Right cardiac atrium (tissue), 5 donors: ENCODE measurements around the gene RHBDF2. TPM values are rescaled to one million over a fixed set of nuclear protein-coding genes. Genes with fewer than 3 reads are reported as not detected.

Source experiments
- ATAC-seq, 2 donors: fragments of 200-7000 bp; cut with Tn5 transposase; one replicate each; pipeline versions ENCODE4 v1.8.0 to v1.9.1; 2020; ENCODE audit warnings: moderate library complexity in 2 of 2, mild to moderate bottlenecking in 1 of 2
- DNase-seq, 3 donors: peaks; one replicate each; pipeline ENCODE4 v3.0.0-alpha.2; 2020
- H3K27ac ChIP-seq: one replicate; pipeline ENCODE4 v1.5.1; 2013; ENCODE audit warnings: mild to moderate bottlenecking, low read length, control low read depth, moderate library complexity
- H3K27me3 ChIP-seq: one replicate; pipeline ENCODE4 v1.6.1; 2013; ENCODE audit not compliant: control insufficient read depth, insufficient read depth
- H3K4me1 ChIP-seq: one replicate; pipeline ENCODE4 v1.6.1; 2013; ENCODE audit warnings: low read length; ENCODE audit not compliant: control insufficient read depth, insufficient read depth
- H3K4me3 ChIP-seq: one replicate; pipeline ENCODE4 v1.5.1; 2013; ENCODE audit warnings: low read length, control low read depth
- H3K9me3 ChIP-seq: one replicate; pipeline ENCODE4 v1.6.1; 2013; ENCODE audit warnings: low read length; ENCODE audit not compliant: control insufficient read depth
- WGBS: extraction: QIAGEN DNeasy Blood & Tissue Kit; methylation state at CpG from one replicate; pipeline ENCODE4 v1.1.7; 2013; 5-methylcytosine and 5-hydroxymethylcytosine counted together
- intact Hi-C, 4 donors: fragments of 100-400 bp; cut with DNase I; formaldehyde crosslinking; loops; one replicate each; pipeline versions ENCODE4 v1.11.0 to v1.14.0; 2022 to 2023
- polyA plus RNA-seq: library from polyadenylated mRNA; stranded (reverse); fragments of 200-250 nt; gene quantifications from one replicate; pipeline ENCODE4 v1.2.3, GENCODE V29; 2013
- total RNA-seq, 4 donors: library from RNA; stranded (reverse); fragmentation: NEBNext Ultra II Directional; extraction: Animal tissue kit (Norgen Biotek cat#: 25700); gene quantifications; one replicate each; pipeline ENCODE4 v1.2.1, GENCODE V29; 2021
- donor health status: healthy with polysubstance abuse.
- donor health status: DM: no; HTN: yes; CAD: no.
- donor health status: DM: no; HTN: no; CAD: no.
- donor health status: DM: no; HTN: yes; CAD: no; lungs with severe emphysema.
- donor health status: DM: yes; HTN: yes; CAD: no.

Gene RHBDF2
- total and polyA plus RNA-seq, 5 donors, result 10.2 to 16.4 (median 12.0) TPM

DNA sequence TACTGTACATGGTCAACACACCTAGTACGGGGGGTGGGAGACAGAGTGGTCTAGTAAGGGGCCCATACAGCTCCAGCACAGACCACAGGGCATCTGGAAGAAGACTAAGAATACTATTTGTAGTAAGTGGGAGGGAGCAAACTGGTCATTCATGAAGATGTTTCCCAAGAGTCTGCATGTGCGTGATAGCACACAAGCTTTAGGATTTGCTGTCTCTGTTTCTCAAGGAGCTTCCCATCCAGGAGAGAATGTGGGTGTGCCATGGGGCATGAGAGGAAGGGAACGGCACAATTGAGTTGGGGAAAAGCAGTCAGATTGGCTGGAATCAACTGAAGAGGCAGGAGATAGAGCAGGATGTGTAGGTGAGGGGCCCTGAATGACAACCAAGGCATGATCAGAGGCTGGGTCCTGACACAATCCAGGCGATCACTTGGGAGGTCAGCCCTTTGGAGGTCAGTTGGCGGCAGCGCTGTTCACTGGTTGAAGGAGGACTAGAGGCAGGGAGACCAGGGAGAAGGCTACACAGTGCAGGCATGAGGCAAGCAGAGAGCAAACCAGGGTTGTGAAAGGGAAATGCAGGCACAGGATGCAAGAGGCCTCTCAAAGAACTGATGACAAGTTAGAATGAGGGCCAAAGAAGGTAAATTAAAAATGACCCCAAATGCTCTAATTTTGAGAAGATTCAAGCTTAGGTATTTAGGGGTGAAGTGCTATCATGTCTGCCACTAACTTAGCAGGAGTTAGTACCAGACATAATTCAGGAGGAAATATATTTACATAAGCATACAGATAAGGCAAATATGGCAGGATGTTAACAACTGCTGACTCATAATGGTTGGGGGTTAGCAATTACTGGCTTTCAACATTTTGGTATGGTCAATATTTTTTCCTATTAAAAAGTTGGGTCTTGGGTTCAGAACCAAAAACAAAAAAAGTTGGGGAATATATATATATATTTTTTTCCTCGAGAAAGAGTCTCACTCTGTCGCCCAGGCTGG, 58.6 kb downstream of the RHBDF2 start:
- no peak for ATAC-seq
- Histone ChIP-seq H3K27me3 (no peaks in the 10 kb centered on the region), H3K4me3 (no peak overlapping the region), H3K9me3 (no peaks in the 10 kb centered on the region), H3K4me1 (peaks cover 10% of the 10 kb centered on the region), H3K27ac (no peak overlapping the region)
- intact Hi-C loops, result no loop called here
- DNase-seq, result no peak
- 91% methylated on average over 8 of the region's 8 CpGs for WGBS

DNA sequence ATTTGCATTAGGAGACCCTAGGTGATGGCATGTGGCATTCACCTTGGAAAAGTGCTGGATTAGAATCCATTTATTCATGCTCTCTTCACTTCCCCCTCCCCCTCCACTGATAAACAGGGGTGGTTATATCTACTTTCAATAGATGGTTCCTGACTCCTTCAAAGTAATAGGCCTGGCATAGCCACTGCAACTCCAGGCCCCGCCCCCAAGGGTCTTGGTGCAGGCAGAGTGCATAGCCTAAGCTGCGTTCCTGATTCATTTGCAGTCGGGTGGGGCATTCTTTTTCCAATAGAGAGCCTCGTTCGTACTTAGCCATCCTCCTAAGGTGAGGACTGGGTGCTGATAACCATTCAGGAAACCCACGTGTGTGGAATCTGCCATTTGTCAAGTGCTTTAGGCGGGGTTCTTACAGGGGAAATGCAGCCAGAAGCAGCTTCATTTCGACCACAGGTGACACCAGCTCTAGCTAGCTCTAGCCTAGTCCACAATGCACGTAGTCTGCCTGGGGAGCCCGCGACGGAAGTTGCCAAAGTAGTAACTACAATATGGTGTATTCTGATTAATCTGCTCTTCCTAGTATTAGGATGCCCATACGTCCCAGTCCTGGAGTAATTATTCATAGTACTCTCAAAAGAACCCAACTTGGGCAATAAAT, 59.4 kb downstream of the RHBDF2 start:
- Histone ChIP-seq H3K27me3 (no peaks in the 10 kb centered on the region), H3K27ac (no peak overlapping the region), H3K4me3 (no peak overlapping the region), H3K9me3 (no peaks in the 10 kb centered on the region), H3K4me1 (peaks cover 11% of the 10 kb centered on the region)
- DNase-seq (no peak), ATAC-seq (no peak)
- 72% methylated on average over 13 of the region's 13 CpGs for WGBS
- intact Hi-C loops, result no loop called here

DNA sequence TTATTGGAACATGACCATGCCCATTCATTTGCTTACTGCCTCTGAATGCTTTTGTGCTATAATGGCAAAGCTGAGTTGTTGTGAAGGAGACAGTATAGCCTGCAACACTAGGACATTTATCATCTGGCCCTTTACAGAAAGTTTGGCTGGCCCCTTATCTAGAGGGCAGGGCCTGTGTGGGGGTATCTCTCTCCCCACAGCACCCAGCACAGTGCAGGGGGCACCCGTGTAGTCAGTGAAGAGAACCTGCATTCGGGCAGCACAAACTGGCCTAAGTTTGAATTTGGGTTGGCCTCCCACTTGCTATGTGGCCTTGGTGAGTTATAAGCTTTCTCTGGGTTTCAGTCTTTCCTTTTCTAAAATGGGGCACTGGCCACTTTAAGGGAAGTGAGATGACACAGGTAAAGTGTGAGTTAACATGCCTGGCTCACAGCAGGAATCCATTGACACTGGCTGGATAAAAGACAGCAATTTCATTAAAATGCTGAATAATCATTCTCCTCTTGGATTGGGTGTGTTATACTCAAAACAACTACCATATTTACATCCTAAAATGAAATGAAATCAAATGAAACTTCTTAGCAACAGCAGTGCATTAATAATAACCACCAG, 60.4 kb downstream of the RHBDF2 start:
- Histone ChIP-seq H3K9me3 (no peaks in the 10 kb centered on the region), H3K27me3 (no peaks in the 10 kb centered on the region), H3K4me1 (peaks cover 6% of the 10 kb centered on the region), H3K27ac (no peak overlapping the region), H3K4me3 (no peak overlapping the region)
- DNase-seq, result no peak
- intact Hi-C loops, result no loop called here
- 65% methylated on average over 2 of the region's 2 CpGs for WGBS
- ATAC-seq, result no peak

DNA sequence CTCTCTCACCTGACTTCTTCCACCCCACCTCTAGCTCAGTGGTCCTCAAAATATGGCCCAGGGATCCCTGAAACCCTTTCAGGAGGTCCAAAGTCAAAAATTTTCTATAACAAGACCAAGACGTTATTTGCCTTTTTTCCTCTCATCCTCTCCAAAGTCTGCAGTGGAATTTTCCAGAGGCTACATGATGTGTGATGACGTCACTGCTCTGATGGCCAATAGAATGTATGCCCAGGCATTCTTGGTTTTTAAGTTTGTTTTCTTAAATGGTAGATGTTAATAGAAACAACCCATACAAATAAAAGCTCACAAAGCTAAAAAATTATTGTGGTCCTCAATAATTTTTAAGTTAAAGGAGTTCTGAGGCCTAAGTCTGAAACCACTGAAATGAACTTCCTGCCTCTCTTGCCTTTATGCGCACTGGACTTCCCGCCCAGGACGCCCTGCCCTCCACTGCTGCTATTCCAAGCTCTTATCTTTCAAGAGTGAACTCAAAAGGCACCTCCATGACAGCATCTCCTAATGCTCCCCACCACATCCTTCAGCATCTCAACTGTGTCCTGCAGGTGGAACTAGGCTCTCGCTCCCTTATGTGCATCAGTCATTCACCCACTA, 61.8 kb downstream of the RHBDF2 start:
- H3K4me1 ChIP-seq, result peaks cover 7% of the 10 kb centered on the region
- DNase-seq (no peak), ATAC-seq (no peak)
- no peaks in the 10 kb centered on the region for H3K27me3 ChIP-seq
- no peak overlapping the region for H3K4me3 ChIP-seq
- WGBS, result 80% methylated on average over 6 of the region's 6 CpGs
- H3K9me3 ChIP-seq, result no peaks in the 10 kb centered on the region
- intact Hi-C loops, result no loop called here
- no peak overlapping the region for H3K27ac ChIP-seq

DNA sequence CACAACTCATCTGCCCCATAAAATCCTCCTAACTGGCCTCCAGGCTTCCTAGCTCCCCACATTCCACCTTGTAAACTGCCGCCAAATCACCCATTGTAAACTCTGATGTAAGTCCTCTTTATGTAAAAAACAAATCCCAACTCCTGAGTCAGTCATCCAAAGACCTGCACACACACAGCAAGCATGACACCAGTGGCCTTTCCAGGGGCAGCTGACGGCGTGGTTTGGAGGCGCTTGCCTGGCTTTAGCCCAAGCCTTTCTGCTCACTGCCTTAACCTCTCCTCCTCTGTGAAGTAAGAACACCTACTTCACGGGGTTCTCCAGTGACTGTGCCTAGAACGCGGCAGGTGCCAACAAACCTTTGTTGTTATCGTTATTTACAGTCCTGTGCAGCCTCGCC, 62.3 kb downstream of the RHBDF2 start:
- intact Hi-C loops, result no loop called here
- Histone ChIP-seq H3K27ac (peak overlapping the region; percentile 22), H3K4me3 (no peak overlapping the region), H3K4me1 (peaks cover 10% of the 10 kb centered on the region), H3K27me3 (no peaks in the 10 kb centered on the region), H3K9me3 (no peaks in the 10 kb centered on the region)
- DNase-seq, result no peak
- no peak for ATAC-seq
- WGBS, result 72% methylated on average over 9 of the region's 9 CpGs

DNA sequence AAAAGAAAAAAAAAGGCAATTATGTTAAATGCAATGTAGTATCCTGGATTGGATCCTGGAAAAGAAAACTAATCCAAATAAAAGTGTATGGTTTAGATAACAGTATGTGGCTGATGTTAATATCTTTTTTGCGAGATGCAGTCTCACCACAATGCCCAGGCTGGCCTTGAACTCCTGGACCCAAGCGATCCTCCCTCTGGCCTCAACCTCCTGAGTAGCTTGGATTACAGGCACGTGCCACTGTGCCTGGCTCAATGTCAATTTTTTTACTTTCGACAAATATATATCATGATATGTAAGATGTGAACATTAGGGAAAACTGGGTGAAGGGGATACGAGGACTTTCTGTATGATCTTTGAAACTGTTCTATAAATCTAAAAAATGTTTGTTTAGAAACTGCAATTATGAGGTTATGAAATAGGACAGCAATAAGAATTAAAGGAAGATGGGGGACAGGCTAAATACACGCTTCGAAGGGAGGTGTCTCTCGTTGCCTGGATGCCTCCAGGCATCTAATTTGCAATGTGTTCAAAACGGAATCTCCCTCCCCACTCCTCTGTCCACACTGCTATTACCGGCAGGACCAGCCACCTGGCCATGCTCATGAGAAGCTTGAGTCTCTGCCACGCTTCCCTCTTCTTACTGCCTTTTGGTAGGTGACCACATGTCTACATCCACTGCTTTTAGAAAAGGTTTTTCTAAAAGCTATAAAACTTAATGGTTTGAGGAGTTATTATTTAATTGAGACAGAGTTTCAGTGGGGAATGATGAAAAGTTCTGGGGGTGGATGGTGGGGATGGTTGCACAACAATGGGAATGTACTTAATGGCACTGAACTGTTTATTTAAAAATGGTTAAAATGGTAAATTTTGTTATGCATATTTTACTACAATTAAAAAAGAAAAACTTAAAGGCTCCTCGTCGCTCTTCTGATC, 63.5 kb downstream of the RHBDF2 start:
- intact Hi-C loops, result no loop called here
- ATAC-seq, result no peak
- H3K4me1 ChIP-seq, result peaks cover 10% of the 10 kb centered on the region

DNA sequence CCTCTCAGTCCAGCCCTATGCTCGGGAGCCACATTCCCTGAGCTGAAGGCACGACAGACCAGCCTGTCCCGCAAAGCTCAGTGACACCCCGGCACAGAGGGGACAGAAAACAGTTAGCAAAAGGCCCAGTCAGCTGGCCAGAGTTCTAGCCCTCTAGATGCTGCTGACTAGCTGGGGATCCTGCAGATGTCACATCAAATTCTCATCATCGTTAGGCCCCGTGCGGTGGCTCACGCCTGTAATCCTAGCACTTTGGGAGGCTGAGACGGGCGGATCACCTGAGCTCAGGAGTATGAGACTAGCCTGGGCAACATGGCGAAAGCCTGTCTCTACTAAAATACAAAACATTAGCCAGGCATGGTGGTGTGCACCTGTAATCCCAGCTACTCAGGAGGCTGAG, 65.5 kb downstream of the RHBDF2 start:
- Histone ChIP-seq H3K4me3 (no peak overlapping the region), H3K27me3 (no peaks in the 10 kb centered on the region), H3K4me1 (peaks cover 10% of the 10 kb centered on the region), H3K9me3 (no peaks in the 10 kb centered on the region), H3K27ac (no peak overlapping the region)
- intact Hi-C loops, result no loop called here
- DNase-seq (no peak), ATAC-seq (peak in 1 of 2 donors; percentile 28)
- WGBS, result 88% methylated on average over 11 of the region's 11 CpGs

More for the DNA sequence above, 63.5 kb downstream of the RHBDF2 start:
- Histone ChIP-seq H3K9me3 (no peaks in the 10 kb centered on the region), H3K27me3 (no peaks in the 10 kb centered on the region), H3K4me3 (no peak overlapping the region), H3K27ac (no peak overlapping the region)
- DNase-seq, result no peak
- 71% methylated on average over 13 of the region's 13 CpGs for WGBS

DNA sequence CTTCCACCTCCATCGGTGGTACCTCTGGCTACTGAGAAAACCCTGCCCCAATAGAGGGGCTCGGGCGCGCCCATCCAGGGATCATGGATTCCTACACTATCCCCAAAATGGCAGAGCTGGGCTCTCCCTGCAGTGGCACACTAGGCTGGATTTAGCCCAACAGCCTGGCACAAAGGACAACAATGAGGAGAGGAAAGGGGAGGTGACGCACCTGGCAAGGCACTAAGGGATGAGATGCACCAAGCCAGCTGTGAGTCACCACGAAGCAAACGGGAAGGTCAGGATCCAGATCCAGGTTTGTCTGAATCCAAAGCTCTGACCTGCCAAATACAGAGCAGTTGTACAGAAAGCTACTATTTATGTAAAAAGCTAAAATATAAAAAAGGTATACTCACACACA, 66.4 kb downstream of the RHBDF2 start:
- 87% methylated on average over 7 of the region's 7 CpGs for WGBS
- Histone ChIP-seq H3K4me1 (peaks cover 10% of the 10 kb centered on the region), H3K27me3 (no peaks in the 10 kb centered on the region), H3K9me3 (no peaks in the 10 kb centered on the region), H3K27ac (peak overlapping the region; percentile 36), H3K4me3 (no peak overlapping the region)
- ATAC-seq, result no peak
- no peak for DNase-seq
- intact Hi-C loops, result no loop called here

DNA sequence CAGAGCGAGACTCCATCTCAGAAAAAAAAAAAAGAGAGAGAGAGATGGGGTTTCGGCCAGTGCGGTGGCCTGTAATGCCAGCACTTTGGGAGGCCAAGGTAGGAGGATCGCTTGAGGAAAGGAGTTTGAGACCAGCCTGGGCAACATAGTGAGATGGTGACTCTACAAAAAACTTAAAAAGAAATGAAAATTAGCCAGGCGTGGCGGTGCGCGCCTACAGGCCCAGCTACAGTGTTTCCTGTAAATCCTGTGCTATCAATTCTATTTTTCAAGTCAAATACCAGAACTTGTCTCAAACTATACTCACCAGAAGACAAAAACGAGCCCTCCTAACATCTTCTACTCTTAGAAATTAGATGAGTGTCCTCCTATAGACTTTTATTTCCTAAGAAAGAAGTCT, 67.5 kb downstream of the RHBDF2 start:
- WGBS, result 97% methylated on average over 9 of the region's 9 CpGs

DNA sequence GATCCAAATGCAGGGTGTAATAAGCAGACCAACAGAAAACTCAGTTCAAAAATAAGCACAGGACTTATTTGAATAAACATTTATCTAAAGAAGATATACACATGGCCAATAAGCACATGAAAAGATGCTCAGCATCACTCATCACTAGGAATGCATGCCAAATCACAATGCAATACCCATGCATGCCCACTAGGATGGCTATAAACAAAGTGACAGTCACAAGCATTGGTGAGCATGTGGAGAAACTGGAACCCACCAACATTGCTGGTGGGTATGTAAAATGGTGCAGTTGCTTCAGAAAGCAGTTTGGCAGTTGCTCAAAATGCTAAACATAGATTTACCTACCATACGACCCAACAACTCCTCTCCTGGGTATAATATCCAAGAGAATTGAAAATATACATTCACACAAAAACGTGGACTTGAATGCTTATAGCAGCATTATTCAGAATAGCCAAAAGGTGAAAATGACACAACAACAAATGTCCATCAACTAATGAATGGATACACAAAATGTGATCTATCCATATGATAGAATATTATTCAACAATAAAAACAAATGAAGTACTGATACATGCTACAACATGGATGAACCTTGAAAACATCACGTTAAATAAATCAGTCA, 68.4 kb downstream of the RHBDF2 start:
- H3K4me3 ChIP-seq, result no peak overlapping the region
- no peak for ATAC-seq
- DNase-seq, result no peak
- H3K9me3 ChIP-seq, result no peaks in the 10 kb centered on the region
- intact Hi-C loops, result no loop called here
- H3K4me1 ChIP-seq, result peaks cover 12% of the 10 kb centered on the region
- WGBS, result 75% methylated on average over 3 of the region's 3 CpGs
- no peaks in the 10 kb centered on the region for H3K27me3 ChIP-seq
- H3K27ac ChIP-seq, result peak overlapping the region; percentile 45

More for the DNA sequence above, 67.5 kb downstream of the RHBDF2 start:
- H3K4me1 ChIP-seq, result peaks cover 13% of the 10 kb centered on the region
- H3K27me3 ChIP-seq, result no peaks in the 10 kb centered on the region
- no peak overlapping the region for H3K4me3 ChIP-seq
- H3K27ac ChIP-seq, result no peak overlapping the region
- DNase-seq (no peak), ATAC-seq (no peak)
- intact Hi-C loops, result no loop called here
- H3K9me3 ChIP-seq, result no peaks in the 10 kb centered on the region
